Endothelial cell of umbilical vein (primary cell): ENCODE results near the gene CUX1.

Experiments used
- CTCF ChIP-seq, 2 donors: IDR thresholded peaks; 1 replicate in 1 of 2; 2 replicates in 1 of 2; pipeline ENCODE4 v1.5.1; 2011; ENCODE audit warnings: low read length in 2 of 2, mild to moderate bottlenecking in 2 of 2, moderate library complexity in 2 of 2, control low read depth in 1 of 2, inconsistent platforms in 1 of 2, low read depth in 1 of 2; ENCODE audit not compliant: insufficient read depth in 1 of 2; ENCODE audit errors: extremely low read depth in 1 of 2
- EZH2 ChIP-seq: IDR thresholded peaks from 2 replicates; pipeline ENCODE4 v1.6.1; 2012; ENCODE audit warnings: borderline replicate concordance, low read depth, mild to moderate bottlenecking, moderate library complexity, low read length, inconsistent platforms; ENCODE audit not compliant: severe bottlenecking
- MAX ChIP-seq: IDR thresholded peaks from 2 replicates; pipeline ENCODE4 v1.6.1; 2011; ENCODE audit not compliant: insufficient read depth, insufficient read length
- POLR2A ChIP-seq: IDR thresholded peaks from 2 replicates; pipeline ENCODE4 v1.6.1; 2012; ENCODE audit warnings: low read depth, mild to moderate bottlenecking, control low read depth, low read length
- POLR2AphosphoS5 ChIP-seq: IDR thresholded peaks from 2 replicates; pipeline ENCODE4 v1.6.1; 2012; ENCODE audit warnings: low read depth, mild to moderate bottlenecking, control low read depth, low read length, moderate library complexity; ENCODE audit not compliant: insufficient read depth

GRCh38 chr7:102255501-102255900 is 438.1 kb downstream of the CUX1 start:
- TF ChIP-seq MAX: no peak
- no peak for TF ChIP-seq POLR2A
- no peak for TF ChIP-seq CTCF (IDR thresholded peaks at IDR 0.05; ENCODE audit: extremely low read depth in 1 of 2, insufficient read depth in 1 of 2, low read depth in 1 of 2, low read length in 2 of 2)
- TF ChIP-seq EZH2: no peak
- TF ChIP-seq POLR2AphosphoS5: no peak
